K562 (cell line): ENCODE measurements around the gene ZNF140. TPM values are rescaled to one million over a fixed set of nuclear protein-coding genes. Genes with fewer than 3 reads are reported as not detected.

Experiments
- ADNP ChIP-seq: fragments of 200-800 bp; sonication (Bioruptor generic); IDR thresholded peaks from 2 replicates; pipeline ENCODE4 v1.6.1; 2016; ENCODE audit warnings: missing genetic modification characterization, missing compliant biosample characterization
- BRCA1 ChIP-seq, 2 experiments: fragments of 450-650 bp in 1 of 2; sonication (generic) in 1 of 2; formaldehyde crosslinking in 1 of 2; IDR thresholded peaks; 2 replicates each; pipeline versions ENCODE4 v1.5.0 to v1.6.1; 2017 to 2020; ENCODE audit warnings: mild to moderate bottlenecking in 1 of 2, missing genetic modification reagents in 1 of 2
- DPF2 ChIP-seq: fragments of 450-650 bp; IDR thresholded peaks from 2 replicates; pipeline ENCODE4 v1.6.1; 2016
- ETS2 ChIP-seq: IDR thresholded peaks from 2 replicates; pipeline ENCODE4 v1.6.1; 2016; ENCODE audit warnings: borderline replicate concordance, missing genetic modification characterization, mild to moderate bottlenecking, moderate library complexity, missing compliant biosample characterization; ENCODE audit not compliant: poor library complexity, severe bottlenecking
- ETV5 ChIP-seq: sonication (generic); formaldehyde crosslinking; IDR thresholded peaks from 2 replicates; pipeline ENCODE4 v1.4.0; 2020; ENCODE audit warnings: low read depth, mild to moderate bottlenecking, missing genetic modification reagents
- KLF16 ChIP-seq: IDR thresholded peaks from 2 replicates; pipeline ENCODE4 v1.6.1; 2016; ENCODE audit warnings: antibody characterized with exemption
- MEIS2 ChIP-seq: fragments of 450-650 bp; IDR thresholded peaks from 2 replicates; pipeline ENCODE4 v1.6.1; 2014; ENCODE audit warnings: mild to moderate bottlenecking; ENCODE audit not compliant: partially characterized antibody
- NELFE ChIP-seq: IDR thresholded peaks from 2 replicates; pipeline ENCODE4 v1.6.1; 2011; ENCODE audit warnings: mild to moderate bottlenecking; ENCODE audit not compliant: insufficient read depth, insufficient read length
- SAFB ChIP-seq: fragments of 200-400 bp; formaldehyde crosslinking; IDR thresholded peaks from 2 replicates; pipeline ENCODE4 v1.6.1; 2017; ENCODE audit warnings: low read depth, low read length, borderline replicate concordance
- THRAP3 ChIP-seq: fragments of 450-650 bp; IDR thresholded peaks from 2 replicates; pipeline ENCODE4 v1.6.1; 2016; ENCODE audit warnings: mild to moderate bottlenecking, inconsistent platforms, borderline replicate concordance
- XRCC5 ChIP-seq: fragments of 200-400 bp; formaldehyde crosslinking; IDR thresholded peaks from 2 replicates; pipeline ENCODE4 v1.6.1; 2017; ENCODE audit warnings: low read depth, mild to moderate bottlenecking, low read length
- ZC3H4 ChIP-seq: sonication (generic); formaldehyde crosslinking; IDR thresholded peaks from 2 replicates; pipeline ENCODE4 v1.9.0; 2021; ENCODE audit warnings: missing genetic modification reagents, borderline replicate concordance
- ZNF696 ChIP-seq: fragments of 250-450 bp; sonication (Bioruptor Pico); conservative IDR thresholded peaks from 2 replicates; pipeline ENCODE4 v1.4.0; 2020; ENCODE audit warnings: mild to moderate bottlenecking, moderate library complexity
- ZNF707 ChIP-seq: fragments of 250-450 bp; sonication (Bioruptor Pico); conservative IDR thresholded peaks from 2 replicates; pipeline ENCODE4 v1.8.0; 2022; ENCODE audit warnings: inconsistent platforms, mild to moderate bottlenecking, moderate library complexity
- polyA plus RNA-seq, 8 experiments: library from polyadenylated mRNA; depleted of rRNA in 4 of 8; stranded (reverse) in 5 of 8; unstranded in 3 of 8; fragments of >200 nt; fragmentation: Nextera tagmentation in 2 of 8; fragmentation: Illumina TruSeq in 1 of 8; extraction: Ambion mirVana in 2 of 8; extraction: Trizol in 1 of 8; gene quantifications; 2 replicates each; pipeline versions ENCODE4 v1.2.1 to v1.2.3, GENCODE V29; 2011 to 2014; ENCODE audit warnings: inconsistent platforms in 1 of 8, missing spikeins in 1 of 8
- total RNA-seq, 7 experiments: library from RNA; depleted of rRNA in 6 of 7; stranded (reverse); fragments of >200 nt in 6 of 7; fragmentation: Illumina TruSeq in 2 of 7; extraction: Trizol in 2 of 7; gene quantifications; 2 replicates each; pipeline versions ENCODE4 v1.2.1 to v1.2.3, GENCODE V29; 2011 to 2021; ENCODE audit warnings: low replicate concordance in 1 of 7
- TF ChIP-seq, protein P1 (sequence below): fragments of 450-650 bp; IDR thresholded peaks from 2 replicates; pipeline ENCODE4 v1.6.1; 2016; ENCODE audit warnings: mild to moderate bottlenecking
- TF ChIP-seq, protein P2 (sequence below): fragments of 450-650 bp; IDR thresholded peaks from 2 replicates; pipeline ENCODE4 v1.6.1; 2016; ENCODE audit warnings: missing biosample characterization, missing genetic modification characterization
- TF ChIP-seq, protein P3 (sequence below), 2 experiments: fragments of 150-350 bp in 1 of 2; IDR thresholded peaks; 2 replicates each; pipeline ENCODE4 v1.6.1; 2012 to 2016; ENCODE audit warnings: low read depth in 2 of 2, low read length in 2 of 2, mild to moderate bottlenecking in 1 of 2, moderate library complexity in 1 of 2
- TF ChIP-seq, protein P4 (sequence below): fragments of 450-650 bp; IDR thresholded peaks from one replicate; pipeline ENCODE4 v1.6.1; 2018; ENCODE audit warnings: mild to moderate bottlenecking, moderate library complexity; ENCODE audit not compliant: partially characterized antibody

The ZNF140 gene
- total and polyA plus RNA-seq, 9 of the 15 experiments (the other 6 are each of a cell fraction or from before 2014, with no cell fraction given), result 1.6 to 10.9 (median 5.3) TPM

DNA sequence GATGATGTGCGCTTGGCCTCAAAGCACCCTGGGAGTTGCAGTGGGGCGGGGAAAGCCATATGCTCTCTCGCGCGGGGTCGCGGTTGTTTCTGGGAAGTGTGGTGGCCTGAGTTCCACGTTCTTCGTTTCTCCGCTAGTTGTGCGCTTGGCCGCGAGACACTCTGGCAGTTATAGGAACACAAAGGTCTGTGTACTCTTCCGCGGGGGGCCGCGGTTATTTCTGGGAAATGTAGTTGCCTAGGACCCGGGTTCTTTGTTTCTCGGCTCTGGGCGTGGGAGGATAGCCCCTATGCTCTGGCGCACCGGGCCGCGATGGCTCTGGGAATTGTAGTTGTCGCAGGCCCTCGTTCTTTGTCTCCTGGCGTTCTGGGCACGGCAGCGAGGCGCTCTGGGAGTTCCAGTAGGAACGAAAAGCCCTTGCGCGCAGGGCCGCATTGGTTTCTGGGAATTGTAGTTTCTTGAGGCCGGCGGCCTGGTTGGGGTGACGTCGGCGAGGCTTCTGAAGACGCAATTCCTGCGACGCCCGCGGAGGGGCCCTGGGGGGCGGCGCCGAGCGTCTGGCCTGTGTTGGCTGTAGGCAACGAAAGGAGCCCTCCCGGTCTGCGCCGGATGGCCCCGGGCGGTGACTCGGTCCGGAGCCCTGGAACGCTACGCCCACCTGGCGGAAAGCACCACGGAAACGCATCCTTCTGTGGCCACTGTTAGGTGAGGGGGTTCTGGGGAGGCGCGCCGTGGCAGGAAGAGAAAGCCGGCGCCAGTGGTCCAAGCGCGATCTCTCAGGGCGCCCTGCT is at the start of gene ZNF140 (continued):
- TF ChIP-seq, protein P1, sequence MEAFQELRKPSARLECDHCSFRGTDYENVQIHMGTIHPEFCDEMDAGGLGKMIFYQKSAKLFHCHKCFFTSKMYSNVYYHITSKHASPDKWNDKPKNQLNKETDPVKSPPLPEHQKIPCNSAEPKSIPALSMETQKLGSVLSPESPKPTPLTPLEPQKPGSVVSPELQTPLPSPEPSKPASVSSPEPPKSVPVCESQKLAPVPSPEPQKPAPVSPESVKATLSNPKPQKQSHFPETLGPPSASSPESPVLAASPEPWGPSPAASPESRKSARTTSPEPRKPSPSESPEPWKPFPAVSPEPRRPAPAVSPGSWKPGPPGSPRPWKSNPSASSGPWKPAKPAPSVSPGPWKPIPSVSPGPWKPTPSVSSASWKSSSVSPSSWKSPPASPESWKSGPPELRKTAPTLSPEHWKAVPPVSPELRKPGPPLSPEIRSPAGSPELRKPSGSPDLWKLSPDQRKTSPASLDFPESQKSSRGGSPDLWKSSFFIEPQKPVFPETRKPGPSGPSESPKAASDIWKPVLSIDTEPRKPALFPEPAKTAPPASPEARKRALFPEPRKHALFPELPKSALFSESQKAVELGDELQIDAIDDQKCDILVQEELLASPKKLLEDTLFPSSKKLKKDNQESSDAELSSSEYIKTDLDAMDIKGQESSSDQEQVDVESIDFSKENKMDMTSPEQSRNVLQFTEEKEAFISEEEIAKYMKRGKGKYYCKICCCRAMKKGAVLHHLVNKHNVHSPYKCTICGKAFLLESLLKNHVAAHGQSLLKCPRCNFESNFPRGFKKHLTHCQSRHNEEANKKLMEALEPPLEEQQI, result no peak
- TF ChIP-seq, protein P2, sequence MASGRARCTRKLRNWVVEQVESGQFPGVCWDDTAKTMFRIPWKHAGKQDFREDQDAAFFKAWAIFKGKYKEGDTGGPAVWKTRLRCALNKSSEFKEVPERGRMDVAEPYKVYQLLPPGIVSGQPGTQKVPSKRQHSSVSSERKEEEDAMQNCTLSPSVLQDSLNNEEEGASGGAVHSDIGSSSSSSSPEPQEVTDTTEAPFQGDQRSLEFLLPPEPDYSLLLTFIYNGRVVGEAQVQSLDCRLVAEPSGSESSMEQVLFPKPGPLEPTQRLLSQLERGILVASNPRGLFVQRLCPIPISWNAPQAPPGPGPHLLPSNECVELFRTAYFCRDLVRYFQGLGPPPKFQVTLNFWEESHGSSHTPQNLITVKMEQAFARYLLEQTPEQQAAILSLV, result no peak
- TF ChIP-seq ETV5 (CRISPR knock-in tag) (no peak; the same call in 1 of the 2 replicates), ETS2 (tag) (no peak), ZC3H4 (CRISPR knock-in tag) (0 out of 2 replicates have a peak, but pooled peaks have one; percentile 28), MEIS2 (no peak), SAFB (no peak; the same call in 1 of the 2 replicates), XRCC5 (peak; percentile 6; the same call in 1 of the 2 replicates), ZNF707 (no peak), THRAP3 (no peak), ZNF696 (CRISPR knock-in tag) (no peak), KLF16 (peak; percentile 22; the same call in 1 of the 2 replicates), DPF2 (no peak), NELFE (no peak), ADNP (tag) (no peak), BRCA1 (IDR thresholded peaks at IDR 0.05) (no peak), BRCA1 (CRISPR knock-in tag; IDR thresholded peaks at IDR 0.05) (no peak)
- TF ChIP-seq, protein P3, sequence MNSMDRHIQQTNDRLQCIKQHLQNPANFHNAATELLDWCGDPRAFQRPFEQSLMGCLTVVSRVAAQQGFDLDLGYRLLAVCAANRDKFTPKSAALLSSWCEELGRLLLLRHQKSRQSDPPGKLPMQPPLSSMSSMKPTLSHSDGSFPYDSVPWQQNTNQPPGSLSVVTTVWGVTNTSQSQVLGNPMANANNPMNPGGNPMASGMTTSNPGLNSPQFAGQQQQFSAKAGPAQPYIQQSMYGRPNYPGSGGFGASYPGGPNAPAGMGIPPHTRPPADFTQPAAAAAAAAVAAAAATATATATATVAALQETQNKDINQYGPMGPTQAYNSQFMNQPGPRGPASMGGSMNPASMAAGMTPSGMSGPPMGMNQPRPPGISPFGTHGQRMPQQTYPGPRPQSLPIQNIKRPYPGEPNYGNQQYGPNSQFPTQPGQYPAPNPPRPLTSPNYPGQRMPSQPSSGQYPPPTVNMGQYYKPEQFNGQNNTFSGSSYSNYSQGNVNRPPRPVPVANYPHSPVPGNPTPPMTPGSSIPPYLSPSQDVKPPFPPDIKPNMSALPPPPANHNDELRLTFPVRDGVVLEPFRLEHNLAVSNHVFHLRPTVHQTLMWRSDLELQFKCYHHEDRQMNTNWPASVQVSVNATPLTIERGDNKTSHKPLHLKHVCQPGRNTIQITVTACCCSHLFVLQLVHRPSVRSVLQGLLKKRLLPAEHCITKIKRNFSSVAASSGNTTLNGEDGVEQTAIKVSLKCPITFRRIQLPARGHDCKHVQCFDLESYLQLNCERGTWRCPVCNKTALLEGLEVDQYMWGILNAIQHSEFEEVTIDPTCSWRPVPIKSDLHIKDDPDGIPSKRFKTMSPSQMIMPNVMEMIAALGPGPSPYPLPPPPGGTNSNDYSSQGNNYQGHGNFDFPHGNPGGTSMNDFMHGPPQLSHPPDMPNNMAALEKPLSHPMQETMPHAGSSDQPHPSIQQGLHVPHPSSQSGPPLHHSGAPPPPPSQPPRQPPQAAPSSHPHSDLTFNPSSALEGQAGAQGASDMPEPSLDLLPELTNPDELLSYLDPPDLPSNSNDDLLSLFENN (IDR thresholded peaks at IDR 0.05; ENCODE audit: low read depth in 2 of 2, low read length in 2 of 2), result 0 out of 4 replicates have a peak, but pooled peaks of 1 of the 2 experiments have one; percentile 52
- TF ChIP-seq, protein P4, sequence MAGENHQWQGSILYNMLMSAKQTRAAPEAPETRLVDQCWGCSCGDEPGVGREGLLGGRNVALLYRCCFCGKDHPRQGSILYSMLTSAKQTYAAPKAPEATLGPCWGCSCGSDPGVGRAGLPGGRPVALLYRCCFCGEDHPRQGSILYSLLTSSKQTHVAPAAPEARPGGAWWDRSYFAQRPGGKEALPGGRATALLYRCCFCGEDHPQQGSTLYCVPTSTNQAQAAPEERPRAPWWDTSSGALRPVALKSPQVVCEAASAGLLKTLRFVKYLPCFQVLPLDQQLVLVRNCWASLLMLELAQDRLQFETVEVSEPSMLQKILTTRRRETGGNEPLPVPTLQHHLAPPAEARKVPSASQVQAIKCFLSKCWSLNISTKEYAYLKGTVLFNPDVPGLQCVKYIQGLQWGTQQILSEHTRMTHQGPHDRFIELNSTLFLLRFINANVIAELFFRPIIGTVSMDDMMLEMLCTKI, result no peak
